Stimulated activated memory B cell treated with anti-CD40 and anti-IgM and Interleukin-4, amounts not matched to agents 10 μg/mL and 1 μg/mL and 100 μg/mL, for 72 hours (primary cell): ENCODE results near the gene PIKFYVE.
A peak's percentile ranks its signal among the peaks of the same experiment; 100 is the strongest.
"Not testable (repeated sequence)": the region's sequence is repeated elsewhere in the genome, so short reads cannot be mapped to it uniquely, and the experiment has no call there.

ENCODE experiments used
- ATAC-seq: fragments of 150-1000 bp; cut with Tn5 transposase; 2 replicates; pipeline ENCODE4 v1.10.0; 2021
- H3K27ac Mint-ChIP-seq: one replicate; pipeline ENCODE4 v1.8.0; 2022; ENCODE audit warnings: mild to moderate bottlenecking, mixed read lengths
- H3K27me3 Mint-ChIP-seq: one replicate; pipeline ENCODE4 v1.8.0; 2022; ENCODE audit warnings: mixed read lengths
- H3K36me3 Mint-ChIP-seq: one replicate; pipeline ENCODE4 v1.8.0; 2022; ENCODE audit warnings: mixed read lengths
- H3K4me1 Mint-ChIP-seq: one replicate; pipeline ENCODE4 v1.8.0; 2022; ENCODE audit warnings: mixed read lengths
- H3K4me3 Mint-ChIP-seq: one replicate; pipeline ENCODE4 v1.8.0; 2022; ENCODE audit warnings: mild to moderate bottlenecking, moderate library complexity, mixed read lengths
- H3K9me3 Mint-ChIP-seq: one replicate; pipeline ENCODE4 v1.8.0; 2022; ENCODE audit warnings: mixed read lengths

PIKFYVE gene, protein sequence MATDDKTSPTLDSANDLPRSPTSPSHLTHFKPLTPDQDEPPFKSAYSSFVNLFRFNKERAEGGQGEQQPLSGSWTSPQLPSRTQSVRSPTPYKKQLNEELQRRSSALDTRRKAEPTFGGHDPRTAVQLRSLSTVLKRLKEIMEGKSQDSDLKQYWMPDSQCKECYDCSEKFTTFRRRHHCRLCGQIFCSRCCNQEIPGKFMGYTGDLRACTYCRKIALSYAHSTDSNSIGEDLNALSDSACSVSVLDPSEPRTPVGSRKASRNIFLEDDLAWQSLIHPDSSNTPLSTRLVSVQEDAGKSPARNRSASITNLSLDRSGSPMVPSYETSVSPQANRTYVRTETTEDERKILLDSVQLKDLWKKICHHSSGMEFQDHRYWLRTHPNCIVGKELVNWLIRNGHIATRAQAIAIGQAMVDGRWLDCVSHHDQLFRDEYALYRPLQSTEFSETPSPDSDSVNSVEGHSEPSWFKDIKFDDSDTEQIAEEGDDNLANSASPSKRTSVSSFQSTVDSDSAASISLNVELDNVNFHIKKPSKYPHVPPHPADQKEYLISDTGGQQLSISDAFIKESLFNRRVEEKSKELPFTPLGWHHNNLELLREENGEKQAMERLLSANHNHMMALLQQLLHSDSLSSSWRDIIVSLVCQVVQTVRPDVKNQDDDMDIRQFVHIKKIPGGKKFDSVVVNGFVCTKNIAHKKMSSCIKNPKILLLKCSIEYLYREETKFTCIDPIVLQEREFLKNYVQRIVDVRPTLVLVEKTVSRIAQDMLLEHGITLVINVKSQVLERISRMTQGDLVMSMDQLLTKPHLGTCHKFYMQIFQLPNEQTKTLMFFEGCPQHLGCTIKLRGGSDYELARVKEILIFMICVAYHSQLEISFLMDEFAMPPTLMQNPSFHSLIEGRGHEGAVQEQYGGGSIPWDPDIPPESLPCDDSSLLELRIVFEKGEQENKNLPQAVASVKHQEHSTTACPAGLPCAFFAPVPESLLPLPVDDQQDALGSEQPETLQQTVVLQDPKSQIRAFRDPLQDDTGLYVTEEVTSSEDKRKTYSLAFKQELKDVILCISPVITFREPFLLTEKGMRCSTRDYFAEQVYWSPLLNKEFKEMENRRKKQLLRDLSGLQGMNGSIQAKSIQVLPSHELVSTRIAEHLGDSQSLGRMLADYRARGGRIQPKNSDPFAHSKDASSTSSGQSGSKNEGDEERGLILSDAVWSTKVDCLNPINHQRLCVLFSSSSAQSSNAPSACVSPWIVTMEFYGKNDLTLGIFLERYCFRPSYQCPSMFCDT (N-terminal part only)

DNA sequence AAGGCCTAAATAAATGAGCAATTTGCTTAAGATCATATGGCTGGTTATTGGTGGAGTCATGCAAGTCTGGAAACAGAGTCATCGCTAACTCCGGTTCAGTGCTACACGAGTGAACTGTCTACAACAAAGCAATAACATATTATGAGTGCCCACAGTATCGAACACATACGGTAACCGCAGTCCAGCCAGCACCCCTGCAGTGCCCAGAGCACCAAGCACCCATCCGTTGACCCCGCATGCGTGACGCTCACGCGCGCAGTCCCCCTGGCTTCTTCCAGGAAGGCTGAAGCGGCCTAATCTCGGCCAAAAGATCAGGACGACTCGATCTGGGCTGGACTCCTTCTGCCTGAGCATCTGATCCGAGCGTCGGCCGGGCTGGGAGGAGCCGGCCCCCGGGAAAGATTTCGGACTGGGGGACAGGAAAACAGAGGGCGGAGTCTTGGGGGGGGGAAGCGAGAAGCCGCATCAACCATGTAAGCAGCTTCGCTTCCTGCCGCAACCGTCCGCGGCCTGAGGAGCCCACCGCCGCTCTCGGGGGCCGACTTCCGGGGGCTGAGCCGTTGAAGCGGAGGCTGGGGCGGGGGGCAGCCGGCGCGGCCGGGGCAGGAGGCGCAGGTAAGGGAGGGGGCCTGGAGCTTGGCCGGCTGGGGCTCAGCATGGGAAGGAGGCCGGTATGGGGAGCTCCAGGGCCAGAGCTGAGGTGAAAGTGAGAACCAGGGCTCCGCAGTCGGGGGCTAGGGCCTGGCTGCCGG is at the start of gene PIKFYVE:
TSS of gene PIKFYVE (plus strand) at position 455 of the 752 bp plus-strand sequence. CDS start 5,265 bp downstream, outside the sequence.
- Mint-ChIP-seq H3K27me3 (no peaks in the 10 kb centered on the region), H3K4me3 (peak within 1 kb of the TSS; percentile 85), H3K36me3 (peaks cover 2% of the 10 kb centered on the region), H3K4me1 (peaks cover 43% of the 10 kb centered on the region), H3K9me3 (no peaks in the 10 kb centered on the region), H3K27ac (peak within 1 kb of the TSS; percentile 87)
- peak; percentile 95 for ATAC-seq

- not testable (repeated sequence) for H3K36me3 Mint-ChIP-seq, H3K4me3 Mint-ChIP-seq, ATAC-seq, H3K27me3 Mint-ChIP-seq, H3K27ac Mint-ChIP-seq, H3K4me1 Mint-ChIP-seq
- H3K9me3 Mint-ChIP-seq, result peaks cover 12% of the 10 kb centered on the region
These were observed 44.2 kb upstream of the PIKFYVE start for GRCh38 chr2:208221873-208222272.

GRCh38 chr2:208222351-208222750 is 43.7 kb upstream of the PIKFYVE start:
- ATAC-seq, result no peak
- H3K27ac Mint-ChIP-seq, result no peak overlapping the region
- H3K4me3 Mint-ChIP-seq, result no peak overlapping the region

DNA sequence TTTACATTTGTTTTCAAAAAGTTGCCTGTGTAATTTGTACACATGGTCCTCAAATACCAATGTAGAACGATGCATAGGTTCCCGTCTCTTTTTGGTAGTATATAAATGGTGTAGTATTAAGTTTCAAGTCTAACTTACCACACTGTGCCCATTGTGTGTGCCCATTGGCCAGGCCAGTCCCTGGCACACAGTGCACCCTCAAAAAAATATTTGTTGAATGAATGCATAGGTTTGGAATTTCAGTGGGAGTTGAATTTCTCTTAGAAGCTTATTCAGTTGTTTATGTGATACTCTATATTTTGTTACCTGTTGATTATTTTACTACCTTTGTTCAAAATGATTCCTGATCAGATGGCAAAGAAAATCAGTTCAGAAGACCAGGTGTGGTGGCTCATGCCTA is 41.3 kb upstream of the PIKFYVE start:
- Mint-ChIP-seq H3K27ac (no peak overlapping the region), H3K4me1 (no peaks in the 10 kb centered on the region), H3K36me3 (no peaks in the 10 kb centered on the region), H3K9me3 (peaks cover 9% of the 10 kb centered on the region), H3K4me3 (no peak overlapping the region), H3K27me3 (no peaks in the 10 kb centered on the region)
- ATAC-seq, result no peak

More at GRCh38 chr2:208222351-208222750, 43.7 kb upstream of the PIKFYVE start:
- H3K9me3 Mint-ChIP-seq, result peaks cover 12% of the 10 kb centered on the region
- H3K27me3 Mint-ChIP-seq, result no peaks in the 10 kb centered on the region
- H3K36me3 Mint-ChIP-seq, result no peaks in the 10 kb centered on the region
- H3K4me1 Mint-ChIP-seq, result no peaks in the 10 kb centered on the region

DNA sequence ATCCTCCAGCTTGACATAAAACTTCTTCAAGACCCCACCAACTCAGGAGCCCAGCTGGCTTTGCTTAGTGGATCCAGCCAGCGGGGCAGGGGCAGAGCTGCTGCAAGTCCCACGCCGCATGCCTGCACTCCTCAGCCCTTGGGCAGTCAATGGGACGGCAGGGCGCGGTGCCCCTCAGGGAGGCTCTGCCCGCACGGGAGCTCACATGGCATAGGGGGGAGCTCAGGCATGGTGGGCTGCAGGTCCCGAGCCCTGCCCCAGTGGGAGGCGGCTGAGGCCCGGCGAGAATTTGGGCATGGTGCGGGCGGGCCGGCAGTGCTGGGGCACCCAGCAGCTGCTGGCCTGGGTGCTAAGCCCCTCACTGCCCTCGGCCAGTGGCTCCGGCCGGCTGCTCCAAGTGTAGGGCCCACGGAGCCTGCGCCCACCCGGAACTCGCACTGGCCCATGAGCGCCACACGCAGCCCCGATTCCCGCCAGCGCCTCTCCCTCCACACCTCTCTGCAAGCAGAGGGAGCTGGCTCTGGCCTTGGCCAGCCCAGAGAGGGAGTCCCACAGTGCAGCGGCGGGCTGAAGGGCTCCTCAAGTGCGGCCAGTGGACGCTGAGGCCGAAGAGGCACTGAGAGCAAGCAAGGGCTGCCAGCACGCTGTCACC is 38.3 kb upstream of the PIKFYVE start:
- ATAC-seq, result peak; percentile 8
- Mint-ChIP-seq H3K4me3 (no peak overlapping the region), H3K9me3 (peaks cover 9% of the 10 kb centered on the region), H3K4me1 (no peaks in the 10 kb centered on the region), H3K27me3 (no peaks in the 10 kb centered on the region), H3K27ac (no peak overlapping the region), H3K36me3 (no peaks in the 10 kb centered on the region)

GRCh38 chr2:208228476-208228875 is 37.6 kb upstream of the PIKFYVE start:
- H3K9me3 Mint-ChIP-seq, result peaks cover 9% of the 10 kb centered on the region
- no peaks in the 10 kb centered on the region for H3K4me1 Mint-ChIP-seq
- H3K27ac Mint-ChIP-seq, result no peak overlapping the region
- no peak for ATAC-seq
- H3K4me3 Mint-ChIP-seq, result no peak overlapping the region
- no peaks in the 10 kb centered on the region for H3K36me3 Mint-ChIP-seq
- H3K27me3 Mint-ChIP-seq, result no peaks in the 10 kb centered on the region

DNA sequence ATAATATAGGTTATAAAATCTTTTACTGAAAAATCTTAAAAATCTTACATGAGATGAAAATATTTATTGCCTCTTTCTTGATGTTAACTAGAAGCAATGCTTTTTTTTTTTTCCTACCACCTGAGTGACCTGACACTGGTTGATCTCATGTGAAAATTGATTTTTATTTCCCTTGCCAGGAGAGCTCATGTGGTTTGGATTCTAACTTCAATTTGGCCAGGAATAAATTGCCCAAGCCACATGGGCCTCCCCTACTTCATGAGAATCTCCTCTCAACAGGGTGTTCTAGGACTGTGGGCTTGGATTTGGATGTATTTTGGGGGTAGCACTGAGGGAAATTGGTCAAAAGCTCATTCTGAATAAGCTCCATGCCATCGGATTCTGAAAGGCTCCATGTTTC is 31.3 kb upstream of the PIKFYVE start:
- Mint-ChIP-seq H3K9me3 (peaks cover 16% of the 10 kb centered on the region), H3K27ac (no peak overlapping the region), H3K27me3 (no peaks in the 10 kb centered on the region), H3K36me3 (peaks cover 43% of the 10 kb centered on the region), H3K4me3 (no peak overlapping the region), H3K4me1 (no peaks in the 10 kb centered on the region)
- no peak for ATAC-seq

DNA sequence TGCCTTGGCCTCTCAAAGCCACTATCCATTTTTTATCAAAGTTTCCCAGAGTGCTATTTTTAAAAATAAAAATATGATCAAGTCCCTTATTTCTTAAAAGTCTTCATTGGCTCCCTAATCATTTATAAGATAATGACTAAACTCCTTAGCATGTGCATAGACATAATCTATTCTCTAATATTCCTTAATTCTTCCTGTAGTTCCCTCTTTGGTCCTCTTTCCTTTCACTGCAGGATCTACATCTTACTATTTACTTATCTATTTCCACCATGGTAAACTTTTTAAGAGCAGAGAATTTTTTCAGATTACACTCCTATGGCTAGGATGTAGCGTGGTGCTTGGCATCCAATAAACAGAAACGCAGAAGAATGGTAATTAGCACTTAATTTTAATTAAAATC is 30.2 kb upstream of the PIKFYVE start:
- Mint-ChIP-seq H3K4me3 (no peak overlapping the region), H3K27ac (no peak overlapping the region), H3K36me3 (peaks cover 53% of the 10 kb centered on the region), H3K9me3 (peaks cover 16% of the 10 kb centered on the region), H3K4me1 (no peaks in the 10 kb centered on the region), H3K27me3 (no peaks in the 10 kb centered on the region)
- no peak for ATAC-seq

GRCh38 chr2:208239770-208240493 is 26.1 kb upstream of the PIKFYVE start:
- Mint-ChIP-seq H3K36me3 (peaks cover 80% of the 10 kb centered on the region), H3K27ac (no peak overlapping the region), H3K9me3 (peaks cover 7% of the 10 kb centered on the region), H3K27me3 (no peaks in the 10 kb centered on the region), H3K4me3 (no peak overlapping the region), H3K4me1 (no peaks in the 10 kb centered on the region)
- no peak for ATAC-seq

- H3K27me3 Mint-ChIP-seq, result no peaks in the 10 kb centered on the region
- no peak overlapping the region for H3K4me3 Mint-ChIP-seq
- no peak overlapping the region for H3K27ac Mint-ChIP-seq
- peaks cover 73% of the 10 kb centered on the region for H3K36me3 Mint-ChIP-seq
- no peak for ATAC-seq
- H3K4me1 Mint-ChIP-seq, result no peaks in the 10 kb centered on the region
- peaks cover 3% of the 10 kb centered on the region for H3K9me3 Mint-ChIP-seq
These were observed 25.3 kb upstream of the PIKFYVE start for GRCh38 chr2:208240619-208241209.

DNA sequence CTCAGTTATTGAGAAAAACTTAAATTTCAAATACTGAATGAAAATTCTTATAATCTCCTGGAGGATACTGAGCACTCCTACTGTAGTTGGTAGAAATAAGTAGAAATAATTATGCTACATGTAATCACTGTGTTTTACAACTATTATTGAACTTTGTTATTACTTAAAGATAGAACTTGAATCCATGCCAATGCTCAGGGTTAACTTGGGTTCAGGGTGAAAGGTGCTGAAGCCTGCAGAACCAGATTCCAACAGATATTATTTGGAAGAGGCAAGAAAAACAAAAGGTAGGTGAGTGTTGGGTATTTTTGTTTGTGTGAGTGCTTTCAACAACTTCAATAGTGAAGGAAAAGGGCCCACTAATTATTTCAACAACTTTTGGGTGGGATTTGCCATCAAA is 21.6 kb upstream of the PIKFYVE start:
- Mint-ChIP-seq H3K27ac (no peak overlapping the region), H3K4me1 (no peaks in the 10 kb centered on the region)

GRCh38 chr2:208245746-208246145 is 20.3 kb upstream of the PIKFYVE start:
- H3K36me3 Mint-ChIP-seq, result peaks cover 63% of the 10 kb centered on the region
- H3K4me3 Mint-ChIP-seq, result no peak overlapping the region
- no peaks in the 10 kb centered on the region for H3K27me3 Mint-ChIP-seq
- no peak overlapping the region for H3K27ac Mint-ChIP-seq
- H3K4me1 Mint-ChIP-seq, result no peaks in the 10 kb centered on the region
- H3K9me3 Mint-ChIP-seq, result no peaks in the 10 kb centered on the region
- ATAC-seq, result no peak

More for the DNA sequence above, 21.6 kb upstream of the PIKFYVE start:
- no peaks in the 10 kb centered on the region for H3K9me3 Mint-ChIP-seq
- peaks cover 62% of the 10 kb centered on the region for H3K36me3 Mint-ChIP-seq
- no peak overlapping the region for H3K4me3 Mint-ChIP-seq
- H3K27me3 Mint-ChIP-seq, result no peaks in the 10 kb centered on the region
- no peak for ATAC-seq

- Mint-ChIP-seq H3K27ac (no peak overlapping the region), H3K27me3 (no peaks in the 10 kb centered on the region), H3K4me1 (peaks cover 17% of the 10 kb centered on the region), H3K4me3 (no peak overlapping the region), H3K9me3 (no peaks in the 10 kb centered on the region), H3K36me3 (peaks cover 58% of the 10 kb centered on the region)
- ATAC-seq, result no peak
These were observed 17.5 kb upstream of the PIKFYVE start for GRCh38 chr2:208248601-208249000.
